ENCODE measurements around the gene DOK5.

DOK5 gene

DNA sequence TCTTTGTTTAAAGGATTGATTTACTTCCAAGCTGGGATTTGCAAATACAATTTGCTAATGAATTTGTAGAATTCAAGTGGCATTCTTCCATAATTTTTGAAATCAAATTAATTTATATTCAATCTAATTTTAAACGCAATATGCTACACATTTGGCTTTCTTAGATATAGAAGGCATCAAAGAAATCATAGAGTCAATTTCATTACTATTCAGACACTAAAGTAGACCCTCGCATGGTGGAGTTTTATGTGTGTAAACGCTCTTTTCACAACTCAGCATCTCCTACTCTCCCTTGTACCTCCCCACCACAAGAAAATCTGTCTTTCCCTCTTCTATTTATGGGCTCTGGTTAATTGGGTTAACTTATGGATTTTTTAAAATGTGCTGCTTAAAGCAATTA lies 144.3 kb downstream of the DOK5 start:
- TF ChIP-seq CTCF (IDR thresholded peaks at IDR 0.05; ENCODE audit: borderline replicate concordance, extremely low read depth, low read length, poor library complexity, severe bottlenecking) (no peak), EZH2 (IDR thresholded peaks at IDR 0.05; ENCODE audit: borderline replicate concordance, low read depth, low read length, severe bottlenecking) (no peak)

GRCh38 chr20:54620611-54621010 lies 145.2 kb downstream of the DOK5 start:
- ATAC-seq (ENCODE audit: insufficient read depth, low read depth) (no peak), DNase-seq (no peak)
- no peaks in the 10 kb centered on the region for H3K9me3 ChIP-seq (ENCODE audit: insufficient read depth, low read length, severe bottlenecking)
- no peaks in the 10 kb centered on the region for H3K36me3 ChIP-seq (ENCODE audit: insufficient read depth, low read length)
- no peaks in the 10 kb centered on the region for H3K4me1 ChIP-seq (ENCODE audit: insufficient read depth, low read length)
- no peak overlapping the region for H3K27ac ChIP-seq (ENCODE audit: low read length)
- TF ChIP-seq CTCF (IDR thresholded peaks at IDR 0.05; ENCODE audit: borderline replicate concordance, extremely low read depth, low read length, poor library complexity, severe bottlenecking) (no peak), EZH2 (IDR thresholded peaks at IDR 0.05; ENCODE audit: borderline replicate concordance, low read depth, low read length, severe bottlenecking) (no peak)
- H3K4me2 ChIP-seq (ENCODE audit: insufficient read depth, low read length), result no peak overlapping the region
- no peaks in the 10 kb centered on the region for H4K20me1 ChIP-seq (ENCODE audit: insufficient read depth, low read length)
- H3K27me3 ChIP-seq (ENCODE audit: insufficient read depth, low read length, poor library complexity), result peaks cover 15% of the 10 kb centered on the region
- no peaks in the 10 kb centered on the region for H3K79me2 ChIP-seq (ENCODE audit: insufficient read depth, low read length)
- H3K4me3 ChIP-seq (ENCODE audit: low read depth in 1 of 2, low read length in 2 of 2), result no peak overlapping the region
- H2AFZ ChIP-seq (ENCODE audit: low read depth, low read length), result no peak overlapping the region
- H3K9ac ChIP-seq (ENCODE audit: low read depth, low read length), result no peak overlapping the region

More for the DNA sequence above, 144.3 kb downstream of the DOK5 start:
- Histone ChIP-seq H3K9me3 (ENCODE audit: insufficient read depth, low read length, severe bottlenecking) (no peaks in the 10 kb centered on the region), H3K4me3 (ENCODE audit: low read depth in 1 of 2, low read length in 2 of 2) (no peak overlapping the region), H3K4me1 (ENCODE audit: insufficient read depth, low read length) (no peaks in the 10 kb centered on the region), H4K20me1 (ENCODE audit: insufficient read depth, low read length) (no peaks in the 10 kb centered on the region), H3K4me2 (ENCODE audit: insufficient read depth, low read length) (no peak overlapping the region), H3K36me3 (ENCODE audit: insufficient read depth, low read length) (no peaks in the 10 kb centered on the region), H3K9ac (ENCODE audit: low read depth, low read length) (no peak overlapping the region), H3K27ac (ENCODE audit: low read length) (no peak overlapping the region), H2AFZ (ENCODE audit: low read depth, low read length) (no peak overlapping the region), H3K79me2 (ENCODE audit: insufficient read depth, low read length) (no peaks in the 10 kb centered on the region), H3K27me3 (ENCODE audit: insufficient read depth, low read length, poor library complexity) (peaks cover 9% of the 10 kb centered on the region)
- DNase-seq (no peak), ATAC-seq (ENCODE audit: insufficient read depth, low read depth) (no peak)

DNA sequence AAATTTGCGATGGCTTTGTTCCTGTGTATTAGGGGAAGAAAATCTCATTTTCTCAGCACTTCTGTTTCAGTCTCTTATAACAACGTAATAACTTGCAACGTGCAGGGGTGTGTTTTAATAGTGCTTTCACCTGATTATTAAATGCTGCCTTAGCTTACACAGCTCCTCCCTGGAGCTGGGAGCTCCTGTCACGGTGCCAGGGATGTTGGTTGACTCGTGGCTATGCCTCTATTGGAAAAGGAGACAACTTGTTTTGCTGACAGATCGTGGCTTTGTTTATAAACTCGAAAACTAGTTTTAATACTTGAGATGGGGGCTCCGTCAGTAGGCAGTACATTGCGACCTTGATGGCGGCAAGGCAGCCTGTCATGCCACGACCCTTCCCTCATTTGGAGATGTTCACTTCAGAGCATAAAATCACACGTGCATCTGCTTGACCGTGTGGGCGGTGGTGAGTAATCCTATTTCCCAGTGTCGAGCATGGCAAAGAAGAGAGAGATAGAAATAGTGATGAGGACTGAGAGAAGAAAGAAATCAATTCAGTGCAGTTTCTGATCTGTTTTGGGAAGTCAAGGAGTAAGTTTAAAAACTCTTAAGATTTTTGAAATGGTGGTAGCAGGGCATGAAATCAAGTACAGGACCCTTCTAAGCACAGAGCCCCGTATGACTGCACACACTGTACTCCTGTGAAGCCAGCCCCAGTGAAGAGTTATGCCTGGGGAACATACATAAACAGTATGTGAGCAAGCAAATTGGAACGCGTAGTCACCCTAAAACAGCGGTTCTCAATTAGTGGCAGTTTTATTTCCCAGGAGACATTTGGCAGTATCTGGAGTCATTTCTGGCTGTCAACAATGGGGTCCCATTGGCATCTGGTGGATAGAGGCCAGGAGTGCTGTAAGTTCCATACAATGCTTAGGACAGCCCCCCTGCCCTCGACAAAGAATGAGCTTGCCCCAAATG lies 147.2 kb downstream of the DOK5 start:
- no peaks in the 10 kb centered on the region for H3K4me1 ChIP-seq (ENCODE audit: insufficient read depth, low read length)
- no peak for TF ChIP-seq CTCF (IDR thresholded peaks at IDR 0.05; ENCODE audit: borderline replicate concordance, extremely low read depth, low read length, poor library complexity, severe bottlenecking)
- TF ChIP-seq EZH2 (IDR thresholded peaks at IDR 0.05; ENCODE audit: borderline replicate concordance, low read depth, low read length, severe bottlenecking), result no peak
- no peak overlapping the region for H3K27ac ChIP-seq (ENCODE audit: low read length)
- H3K4me2 ChIP-seq (ENCODE audit: insufficient read depth, low read length), result no peak overlapping the region
- H3K36me3 ChIP-seq (ENCODE audit: insufficient read depth, low read length), result no peaks in the 10 kb centered on the region
- no peak for DNase-seq
- H3K9me3 ChIP-seq (ENCODE audit: insufficient read depth, low read length, severe bottlenecking), result no peaks in the 10 kb centered on the region
- H3K27me3 ChIP-seq (ENCODE audit: insufficient read depth, low read length, poor library complexity), result peaks cover 21% of the 10 kb centered on the region
- no peak overlapping the region for H2AFZ ChIP-seq (ENCODE audit: low read depth, low read length)
- ATAC-seq (ENCODE audit: insufficient read depth, low read depth), result no peak
- H3K79me2 ChIP-seq (ENCODE audit: insufficient read depth, low read length), result no peaks in the 10 kb centered on the region
- no peaks in the 10 kb centered on the region for H4K20me1 ChIP-seq (ENCODE audit: insufficient read depth, low read length)
- H3K4me3 ChIP-seq (ENCODE audit: low read depth in 1 of 2, low read length in 2 of 2), result no peak overlapping the region
- H3K9ac ChIP-seq (ENCODE audit: low read depth, low read length), result no peak overlapping the region
